DND-41 (cell line): ENCODE data around the gene NR2C2AP.

Experiments
- EZH2 ChIP-seq: IDR thresholded peaks from 3 replicates; pipeline ENCODE4 v1.6.1; 2012; ENCODE audit warnings: borderline replicate concordance, low read depth, mild to moderate bottlenecking, moderate library complexity, low read length, inconsistent platforms; ENCODE audit not compliant: severe bottlenecking
- TF ChIP-seq, protein P1 (sequence below): IDR thresholded peaks from 2 replicates; pipeline ENCODE4 v1.5.1; 2012; ENCODE audit warnings: borderline replicate concordance, low read length, moderate library complexity, mild to moderate bottlenecking; ENCODE audit not compliant: poor library complexity, severe bottlenecking; ENCODE audit errors: extremely low read depth

DNA sequence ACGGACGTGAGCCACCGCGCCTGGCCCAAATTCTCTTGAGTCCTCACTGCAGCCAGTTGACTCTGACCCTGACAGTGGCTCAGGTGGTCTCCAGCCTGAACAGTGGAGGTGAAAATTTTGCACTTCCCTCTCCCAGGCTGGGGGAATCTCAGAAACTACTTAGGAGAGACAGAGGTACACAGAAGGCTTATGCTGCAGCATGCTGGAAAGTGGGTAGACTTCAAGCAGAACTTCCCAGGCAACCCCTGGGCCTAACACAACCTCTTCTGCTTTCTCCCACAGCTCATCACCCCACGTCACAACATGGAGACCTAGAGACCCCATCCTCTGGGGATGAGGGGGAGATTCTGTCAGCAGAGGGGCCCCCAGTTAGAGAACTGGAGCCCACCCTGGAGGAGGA is 23.0 kb upstream of the NR2C2AP start:
- no peak for TF ChIP-seq EZH2
- TF ChIP-seq, protein P1, sequence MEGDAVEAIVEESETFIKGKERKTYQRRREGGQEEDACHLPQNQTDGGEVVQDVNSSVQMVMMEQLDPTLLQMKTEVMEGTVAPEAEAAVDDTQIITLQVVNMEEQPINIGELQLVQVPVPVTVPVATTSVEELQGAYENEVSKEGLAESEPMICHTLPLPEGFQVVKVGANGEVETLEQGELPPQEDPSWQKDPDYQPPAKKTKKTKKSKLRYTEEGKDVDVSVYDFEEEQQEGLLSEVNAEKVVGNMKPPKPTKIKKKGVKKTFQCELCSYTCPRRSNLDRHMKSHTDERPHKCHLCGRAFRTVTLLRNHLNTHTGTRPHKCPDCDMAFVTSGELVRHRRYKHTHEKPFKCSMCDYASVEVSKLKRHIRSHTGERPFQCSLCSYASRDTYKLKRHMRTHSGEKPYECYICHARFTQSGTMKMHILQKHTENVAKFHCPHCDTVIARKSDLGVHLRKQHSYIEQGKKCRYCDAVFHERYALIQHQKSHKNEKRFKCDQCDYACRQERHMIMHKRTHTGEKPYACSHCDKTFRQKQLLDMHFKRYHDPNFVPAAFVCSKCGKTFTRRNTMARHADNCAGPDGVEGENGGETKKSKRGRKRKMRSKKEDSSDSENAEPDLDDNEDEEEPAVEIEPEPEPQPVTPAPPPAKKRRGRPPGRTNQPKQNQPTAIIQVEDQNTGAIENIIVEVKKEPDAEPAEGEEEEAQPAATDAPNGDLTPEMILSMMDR: no peak
